Brain microvascular endothelial cell (primary cell): ENCODE data around the gene ISG20L2.

Experiments used
- DNase-seq: peaks from one replicate; pipeline ENCODE4 v3.0.0-alpha.2; 2020
- H3K27ac ChIP-seq: fragments of 250-450 bp; sonication (Bioruptor Pico); 2 replicates; pipeline ENCODE4 v1.5.1; 2020; ENCODE audit warnings: mild to moderate bottlenecking, moderate library complexity
- H3K27me3 ChIP-seq: fragments of 250-450 bp; sonication (Bioruptor Pico); replicated peaks from 2 replicates; pipeline ENCODE4 v1.5.1; 2020; ENCODE audit warnings: mild to moderate bottlenecking
- H3K36me3 ChIP-seq: fragments of 250-450 bp; sonication (Bioruptor Pico); replicated peaks from 2 replicates; pipeline ENCODE4 v1.5.1; 2020; ENCODE audit warnings: mild to moderate bottlenecking
- H3K4me3 ChIP-seq: 2 replicates; pipeline ENCODE4 v1.5.1; 2011; ENCODE audit warnings: low read depth, mild to moderate bottlenecking, control low read depth, low read length, moderate library complexity
- CTCF ChIP-seq: IDR thresholded peaks from 2 replicates; pipeline ENCODE4 v1.5.1; 2011; ENCODE audit warnings: low read depth, mild to moderate bottlenecking, moderate library complexity, low read length, control low read depth, inconsistent platforms; ENCODE audit errors: missing control alignments
- in situ Hi-C: cut with HindIII; loops from 2 replicates; pipeline ENCODE4 v1.10.0; 2017; ENCODE audit warnings: low sequenced_read_pairs, low pct_ligation_motif_present

The ISG20L2 gene

GRCh38 chr1:156676114-156676819 lies 52.3 kb downstream of the ISG20L2 start:
- Histone ChIP-seq H3K27ac (no peak overlapping the region), H3K4me3 (peak overlapping the region; percentile 53), H3K36me3 (peaks cover 7% of the 10 kb centered on the region), H3K27me3 (no peaks in the 10 kb centered on the region)
- in situ Hi-C loops = no loop called here
- no peak for TF ChIP-seq CTCF
- no peak for DNase-seq

GRCh38 chr1:156675210-156676113 lies 53.1 kb downstream of the ISG20L2 start:
- in situ Hi-C loops = no loop called here
- peak overlapping the region; percentile 53 for H3K4me3 ChIP-seq
- TF ChIP-seq CTCF = no peak
- H3K27me3 ChIP-seq = no peaks in the 10 kb centered on the region
- no peak overlapping the region for H3K27ac ChIP-seq
- no peak for DNase-seq
- peaks cover 7% of the 10 kb centered on the region for H3K36me3 ChIP-seq

DNA sequence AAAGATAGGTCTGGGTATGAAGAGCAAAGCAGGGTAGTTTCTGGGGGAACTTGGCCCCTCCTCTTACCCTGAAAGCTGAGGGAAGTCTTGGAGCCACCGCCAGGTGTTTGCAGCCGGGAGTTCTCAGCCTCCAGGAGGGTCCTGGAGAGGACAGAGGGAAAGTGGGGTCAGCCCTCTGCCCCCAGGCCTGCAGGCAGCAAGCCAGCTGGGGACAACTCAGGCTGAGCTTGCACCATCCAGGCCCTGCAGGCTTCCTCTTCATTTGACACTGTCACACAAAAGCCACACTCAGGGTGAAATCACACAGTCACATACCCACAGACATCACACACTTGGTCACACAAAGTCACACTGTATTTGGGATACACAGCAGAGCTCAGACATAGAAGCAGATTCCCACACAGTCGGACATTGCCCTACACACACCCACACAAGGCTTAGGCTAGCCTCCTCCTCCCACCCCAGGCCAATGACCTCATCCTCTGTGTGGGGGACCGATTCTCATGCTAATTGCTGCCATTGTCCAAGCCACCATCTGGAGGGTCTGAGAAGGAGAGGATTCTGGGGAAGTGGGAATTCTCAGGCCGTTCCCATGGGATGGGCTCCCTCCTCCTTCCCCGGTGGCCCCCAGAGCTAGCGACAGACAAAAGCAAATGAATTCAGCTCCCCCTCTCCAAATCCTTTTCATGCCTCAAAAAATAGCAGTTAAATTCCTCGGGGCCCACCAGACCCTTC lies 55.0 kb downstream of the ISG20L2 start:
- peaks cover 7% of the 10 kb centered on the region for H3K36me3 ChIP-seq
- no peak overlapping the region for H3K27ac ChIP-seq
- TF ChIP-seq CTCF = no peak
- no peak for DNase-seq
- no peaks in the 10 kb centered on the region for H3K27me3 ChIP-seq
- no peak overlapping the region for H3K4me3 ChIP-seq
- in situ Hi-C loops = no loop called here
